IMR-90 (cell line): ENCODE results near the gene PKD2L1.

Source experiments
- CEBPB ChIP-seq: IDR thresholded peaks from 2 replicates; pipeline ENCODE4 v1.6.1; 2012; ENCODE audit warnings: low read depth, low read length, improper control_type of control experiment
- CTCF ChIP-seq: conservative IDR thresholded peaks from 2 replicates; pipeline ENCODE4 v1.5.1; 2012; ENCODE audit warnings: mild to moderate bottlenecking, low read depth, low read length, improper control_type of control experiment
- ELK1 ChIP-seq: fragments of 150-350 bp; IDR thresholded peaks from 2 replicates; pipeline ENCODE4 v1.6.1; 2016; ENCODE audit warnings: low read depth, mild to moderate bottlenecking, low read length, moderate library complexity, borderline replicate concordance
- FOS ChIP-seq: fragments of 150-350 bp; IDR thresholded peaks from 2 replicates; pipeline ENCODE4 v1.6.1; 2016; ENCODE audit warnings: low read depth, low read length
- MAFK ChIP-seq: IDR thresholded peaks from 2 replicates; pipeline ENCODE4 v1.6.1; 2012; ENCODE audit warnings: low read depth, low read length, improper control_type of control experiment
- MXI1 ChIP-seq: IDR thresholded peaks from 2 replicates; pipeline ENCODE4 v1.6.1; 2012; ENCODE audit warnings: low read depth, mild to moderate bottlenecking, low read length, moderate library complexity, borderline replicate concordance
- POLR2A ChIP-seq: IDR thresholded peaks from 2 replicates; pipeline ENCODE4 v1.6.1; 2012; ENCODE audit warnings: mild to moderate bottlenecking, low read depth, low read length
- RAD21 ChIP-seq: IDR thresholded peaks from 2 replicates; pipeline ENCODE4 v1.6.1; 2012; ENCODE audit warnings: low read length, improper control_type of control experiment
- RCOR1 ChIP-seq: IDR thresholded peaks from 2 replicates; pipeline ENCODE4 v1.6.1; 2012; ENCODE audit warnings: mild to moderate bottlenecking, low read length, improper control_type of control experiment; ENCODE audit not compliant: insufficient replicate concordance
- RFX5 ChIP-seq: IDR thresholded peaks from 2 replicates; pipeline ENCODE4 v1.8.0; 2012; ENCODE audit warnings: low read depth, mild to moderate bottlenecking, low read length, moderate library complexity
- SMC3 ChIP-seq: fragments of 150-350 bp; IDR thresholded peaks from 2 replicates; pipeline ENCODE4 v1.6.1; 2016; ENCODE audit warnings: low read depth, mild to moderate bottlenecking, antibody characterized with exemption, low read length, moderate library complexity

GRCh38 chr10:100339236-100339635 lies 9.2 kb upstream of the PKD2L1 start:
- TF ChIP-seq CTCF = no peak
- no peak for TF ChIP-seq POLR2A
- no peak for TF ChIP-seq MAFK
- TF ChIP-seq RCOR1 = no peak
- no peak for TF ChIP-seq RAD21
- no peak for TF ChIP-seq MXI1
- TF ChIP-seq SMC3 = no peak
- TF ChIP-seq CEBPB = no peak
- TF ChIP-seq ELK1 = no peak
- TF ChIP-seq RFX5 = no peak
- TF ChIP-seq FOS = no peak
